ENCODE results near the gene TRIM50. TPM values are rescaled to one million over a fixed set of nuclear protein-coding genes. Genes with fewer than 3 reads are reported as not detected.
"Not testable (repeated sequence)": the region's sequence is repeated elsewhere in the genome, so short reads cannot be mapped to it uniquely, and the experiment has no call there.

The TRIM50 gene
- total RNA-seq, result not detected in 3 replicates
- long read RNA-seq, result 0 reads

- not testable (repeated sequence) for H3K27me3 Mint-ChIP-seq (ENCODE audit: low read depth); H3K27ac Mint-ChIP-seq (ENCODE audit: unreplicated experiment); H3K4me3 Mint-ChIP-seq (ENCODE audit: unreplicated experiment); H3K9me3 Mint-ChIP-seq (ENCODE audit: low read depth); H3K36me3 Mint-ChIP-seq (ENCODE audit: low read depth); DNase-seq (ENCODE audit: low spot score)
- H3K4me1 Mint-ChIP-seq (ENCODE audit: low read depth), result peaks cover 18% of the 10 kb centered on the region
Measured at GRCh38 chr7:73327922-73328321, at the start of gene TRIM50, which contains the start of gene FKBP6. Gene TRIM50 (minus strand): TSS chr7:73328082. CDS start chr7:73324787, 3,295 bp downstream. Gene FKBP6 (plus strand): TSS chr7:73328161. CDS start chr7:73328429, 268 bp downstream.

GRCh38 chr7:73376671-73377412 is 49.0 kb upstream of the TRIM50 start:
- Mint-ChIP-seq H3K4me1 (ENCODE audit: low read depth) (no peaks in the 10 kb centered on the region), H3K9me3 (ENCODE audit: low read depth) (peaks cover 2% of the 10 kb centered on the region), H3K36me3 (ENCODE audit: low read depth) (no peaks in the 10 kb centered on the region), H3K4me3 (ENCODE audit: unreplicated experiment) (no peak overlapping the region), H3K27me3 (ENCODE audit: low read depth) (peaks cover 8% of the 10 kb centered on the region), H3K27ac (ENCODE audit: unreplicated experiment) (no peak overlapping the region)
- no peak for TF ChIP-seq CTCF (IDR thresholded peaks at IDR 0.05)
- DNase-seq (ENCODE audit: low spot score), result no peak

- not testable (repeated sequence) for H3K4me1 Mint-ChIP-seq (ENCODE audit: low read depth); H3K36me3 Mint-ChIP-seq (ENCODE audit: low read depth); H3K27ac Mint-ChIP-seq (ENCODE audit: unreplicated experiment); DNase-seq (ENCODE audit: low spot score); H3K4me3 Mint-ChIP-seq (ENCODE audit: unreplicated experiment); H3K9me3 Mint-ChIP-seq (ENCODE audit: low read depth); H3K27me3 Mint-ChIP-seq (ENCODE audit: low read depth)
Measured at GRCh38 chr7:73376262-73376661, 48.4 kb upstream of the TRIM50 start.

GRCh38 chr7:73373741-73374140 is 45.9 kb upstream of the TRIM50 start:
- no peak for DNase-seq (ENCODE audit: low spot score)
- H3K27me3 Mint-ChIP-seq (ENCODE audit: low read depth), result peaks cover 4% of the 10 kb centered on the region
- TF ChIP-seq CTCF (IDR thresholded peaks at IDR 0.05), result no peak
- H3K9me3 Mint-ChIP-seq (ENCODE audit: low read depth), result no peaks in the 10 kb centered on the region
- no peaks in the 10 kb centered on the region for H3K4me1 Mint-ChIP-seq (ENCODE audit: low read depth)
- no peaks in the 10 kb centered on the region for H3K36me3 Mint-ChIP-seq (ENCODE audit: low read depth)
- no peak overlapping the region for H3K4me3 Mint-ChIP-seq (ENCODE audit: unreplicated experiment)
- no peak overlapping the region for H3K27ac Mint-ChIP-seq (ENCODE audit: unreplicated experiment)

GRCh38 chr7:73369622-73370021 is 41.7 kb upstream of the TRIM50 start:
- Mint-ChIP-seq H3K9me3 (ENCODE audit: low read depth) (no peaks in the 10 kb centered on the region), H3K27ac (ENCODE audit: unreplicated experiment) (no peak overlapping the region), H3K4me3 (ENCODE audit: unreplicated experiment) (no peak overlapping the region), H3K27me3 (ENCODE audit: low read depth) (peaks cover 6% of the 10 kb centered on the region), H3K4me1 (ENCODE audit: low read depth) (no peaks in the 10 kb centered on the region), H3K36me3 (ENCODE audit: low read depth) (no peaks in the 10 kb centered on the region)
- no peak for TF ChIP-seq CTCF (IDR thresholded peaks at IDR 0.05)
- no peak for DNase-seq (ENCODE audit: low spot score)

GRCh38 chr7:73369009-73369408 is 41.1 kb upstream of the TRIM50 start:
- H3K27me3 Mint-ChIP-seq (ENCODE audit: low read depth), result peaks cover 6% of the 10 kb centered on the region
- no peaks in the 10 kb centered on the region for H3K36me3 Mint-ChIP-seq (ENCODE audit: low read depth)

More at GRCh38 chr7:73369009-73369408, 41.1 kb upstream of the TRIM50 start:
- DNase-seq (ENCODE audit: low spot score), result no peak
- Mint-ChIP-seq H3K4me3 (ENCODE audit: unreplicated experiment) (no peak overlapping the region), H3K4me1 (ENCODE audit: low read depth) (no peaks in the 10 kb centered on the region), H3K27ac (ENCODE audit: unreplicated experiment) (no peak overlapping the region), H3K9me3 (ENCODE audit: low read depth) (no peaks in the 10 kb centered on the region)
- no peak for TF ChIP-seq CTCF (IDR thresholded peaks at IDR 0.05)
